HG02588 (cell line): Measurements from ENCODE around the gene RREB1.
A peak's percentile ranks its signal among the peaks of the same experiment; 100 is the strongest.

ENCODE experiments used
- ATAC-seq: cut with Tn5 transposase; IDR thresholded peaks from one replicate; pipeline ENCODE4 v1.9.1; 2021; ENCODE audit warnings: mild to moderate bottlenecking, moderate library complexity; ENCODE audit not compliant: unreplicated experiment

RREB1 gene, protein sequence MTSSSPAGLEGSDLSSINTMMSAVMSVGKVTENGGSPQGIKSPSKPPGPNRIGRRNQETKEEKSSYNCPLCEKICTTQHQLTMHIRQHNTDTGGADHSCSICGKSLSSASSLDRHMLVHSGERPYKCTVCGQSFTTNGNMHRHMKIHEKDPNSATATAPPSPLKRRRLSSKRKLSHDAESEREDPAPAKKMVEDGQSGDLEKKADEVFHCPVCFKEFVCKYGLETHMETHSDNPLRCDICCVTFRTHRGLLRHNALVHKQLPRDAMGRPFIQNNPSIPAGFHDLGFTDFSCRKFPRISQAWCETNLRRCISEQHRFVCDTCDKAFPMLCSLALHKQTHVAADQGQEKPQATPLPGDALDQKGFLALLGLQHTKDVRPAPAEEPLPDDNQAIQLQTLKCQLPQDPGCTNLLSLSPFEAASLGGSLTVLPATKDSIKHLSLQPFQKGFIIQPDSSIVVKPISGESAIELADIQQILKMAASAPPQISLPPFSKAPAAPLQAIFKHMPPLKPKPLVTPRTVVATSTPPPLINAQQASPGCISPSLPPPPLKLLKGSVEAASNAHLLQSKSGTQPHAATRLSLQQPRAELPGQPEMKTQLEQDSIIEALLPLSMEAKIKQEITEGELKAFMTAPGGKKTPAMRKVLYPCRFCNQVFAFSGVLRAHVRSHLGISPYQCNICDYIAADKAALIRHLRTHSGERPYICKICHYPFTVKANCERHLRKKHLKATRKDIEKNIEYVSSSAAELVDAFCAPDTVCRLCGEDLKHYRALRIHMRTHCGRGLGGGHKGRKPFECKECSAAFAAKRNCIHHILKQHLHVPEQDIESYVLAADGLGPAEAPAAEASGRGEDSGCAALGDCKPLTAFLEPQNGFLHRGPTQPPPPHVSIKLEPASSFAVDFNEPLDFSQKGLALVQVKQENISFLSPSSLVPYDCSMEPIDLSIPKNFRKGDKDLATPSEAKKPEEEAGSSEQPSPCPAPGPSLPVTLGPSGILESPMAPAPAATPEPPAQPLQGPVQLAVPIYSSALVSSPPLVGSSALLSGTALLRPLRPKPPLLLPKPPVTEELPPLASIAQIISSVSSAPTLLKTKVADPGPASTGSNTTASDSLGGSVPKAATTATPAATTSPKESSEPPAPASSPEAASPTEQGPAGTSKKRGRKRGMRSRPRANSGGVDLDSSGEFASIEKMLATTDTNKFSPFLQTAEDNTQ (N-terminal part only)

DNA sequence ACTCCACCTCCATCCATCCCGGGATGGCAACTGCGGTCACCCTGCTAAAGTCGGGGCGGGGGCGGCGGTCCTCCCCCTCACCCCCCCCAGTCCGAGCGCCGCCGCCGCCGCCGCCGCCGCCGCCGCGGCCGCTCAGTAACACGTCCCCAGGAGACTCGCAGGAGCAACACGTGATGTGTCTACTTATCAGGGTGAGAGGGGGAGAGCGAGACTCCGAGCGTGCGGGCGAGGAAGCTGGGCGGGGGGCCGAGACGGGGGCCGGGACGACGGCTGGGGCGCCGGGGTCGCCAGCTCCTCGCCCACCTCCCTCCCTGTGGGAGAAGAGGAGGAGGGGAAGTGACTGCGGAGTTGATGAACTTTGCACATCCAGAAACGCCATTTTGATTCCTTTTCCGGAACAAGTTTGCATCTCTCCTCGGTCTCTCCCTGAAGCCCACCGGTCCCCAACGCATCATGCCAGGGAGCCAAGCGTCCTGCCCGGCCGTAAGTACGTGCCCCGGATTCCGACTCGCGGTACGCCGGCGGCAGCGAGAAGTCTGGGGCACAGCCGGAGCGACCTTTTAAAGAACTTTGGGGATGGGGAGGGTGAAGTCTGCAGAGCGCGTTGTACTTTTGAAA lies at the start of gene RREB1:
Gene RREB1 (plus strand): TSS at position 384 of the 618 bp plus-strand sequence. CDS start 73,951 bp downstream, outside the sequence.
- peak; percentile 56 for ATAC-seq

DNA sequence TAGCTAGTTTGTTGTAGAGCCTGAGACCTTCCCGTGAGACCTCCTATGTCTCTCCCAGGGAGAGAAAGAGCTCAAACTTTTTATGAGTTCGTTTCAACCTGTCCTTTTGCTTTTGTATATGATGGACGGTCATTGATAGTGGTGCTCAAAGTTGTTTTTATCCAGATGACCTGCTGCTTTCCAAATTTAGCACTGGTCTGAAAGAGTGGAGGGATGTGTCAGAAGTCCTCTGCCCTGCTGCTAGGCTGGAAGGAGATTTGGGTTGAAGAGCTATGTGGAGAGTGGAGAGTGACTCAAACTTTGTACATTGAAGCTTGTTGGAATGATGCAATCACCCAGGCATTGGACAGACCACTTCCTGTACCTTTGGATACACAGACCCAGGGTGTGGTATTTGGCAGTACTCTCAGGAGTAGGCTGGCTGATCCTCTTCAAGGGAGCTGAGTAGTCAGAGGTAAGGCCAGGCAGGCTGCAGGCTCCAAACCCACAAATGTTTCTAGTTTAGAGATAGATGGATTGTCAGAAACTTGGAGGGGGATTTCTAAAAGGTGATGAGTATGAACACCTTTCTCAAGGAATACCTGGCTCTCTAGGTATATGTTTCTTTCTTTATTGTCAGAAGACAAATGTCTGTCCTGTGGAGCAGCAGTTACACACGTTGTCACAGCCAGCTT lies 49.4 kb upstream of the RREB1 start:
- ATAC-seq = no peak

DNA sequence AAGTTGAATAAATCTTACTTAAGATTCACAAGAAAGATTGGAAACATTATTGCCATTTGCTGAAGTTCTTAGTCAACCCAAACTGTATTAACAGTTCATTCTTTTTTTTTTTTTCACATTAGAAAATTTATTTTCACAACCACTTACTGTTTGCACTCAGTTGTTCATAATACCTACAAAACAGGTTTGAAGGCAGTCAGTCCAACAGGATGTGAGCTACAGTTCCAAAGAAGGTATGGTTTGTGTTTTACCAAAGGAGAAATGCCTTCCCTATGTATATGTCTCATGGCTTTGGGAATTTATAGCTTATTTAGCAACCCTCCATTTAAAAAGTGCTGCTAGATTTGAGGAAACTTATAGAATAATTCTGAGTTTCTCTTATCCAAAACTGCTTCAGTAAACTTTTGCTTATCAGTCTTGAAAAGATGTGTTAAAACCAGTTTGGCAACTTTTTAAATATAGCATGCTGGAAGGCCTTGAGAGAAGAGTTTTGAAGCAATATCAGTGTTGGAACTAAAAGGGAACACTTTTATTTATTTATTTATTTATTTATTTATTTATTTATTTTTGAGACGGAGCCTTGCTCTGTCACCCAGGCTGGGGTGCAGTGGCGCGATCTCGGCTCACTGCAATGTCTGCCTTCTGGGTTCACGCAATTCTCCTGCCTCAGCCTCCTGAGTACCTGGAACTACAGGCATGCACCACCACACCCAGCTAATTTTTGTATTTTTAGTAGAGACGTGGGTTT lies 46.8 kb upstream of the RREB1 start:
- ATAC-seq = no peak

DNA sequence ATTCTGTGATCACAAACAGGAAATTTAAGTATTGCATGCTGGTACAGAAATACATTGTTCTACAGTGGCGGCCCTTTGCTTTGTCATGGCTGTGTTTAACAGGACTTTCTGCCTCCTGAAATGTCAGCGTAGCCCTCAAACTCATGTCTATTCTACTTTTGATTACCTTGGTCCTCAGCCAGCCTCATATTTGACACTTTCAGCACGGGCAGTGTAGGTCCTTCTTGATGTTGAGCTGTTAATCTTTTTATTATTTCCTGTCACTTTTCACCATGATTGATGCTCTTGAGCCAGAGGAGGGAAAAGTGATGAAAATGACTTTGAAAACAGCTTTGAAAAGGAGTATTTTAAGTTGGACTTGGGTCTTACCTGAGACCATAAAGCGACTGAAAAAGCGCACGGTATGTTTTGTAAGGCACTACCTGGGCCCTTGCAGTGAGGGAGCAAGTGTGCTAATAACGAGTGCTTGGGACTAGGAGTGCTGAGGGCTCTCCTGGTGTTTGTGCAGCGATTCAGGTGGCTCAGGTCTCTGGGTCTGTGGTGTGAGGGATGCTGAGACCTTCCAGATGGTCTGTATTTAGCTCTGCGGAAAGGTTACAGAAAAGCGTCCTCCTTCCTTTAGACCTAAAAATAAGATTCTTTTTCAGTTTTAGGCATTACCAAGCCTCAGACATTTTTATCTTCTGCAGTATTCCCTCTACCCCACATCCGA lies 45.2 kb upstream of the RREB1 start:
- ATAC-seq = no peak

DNA sequence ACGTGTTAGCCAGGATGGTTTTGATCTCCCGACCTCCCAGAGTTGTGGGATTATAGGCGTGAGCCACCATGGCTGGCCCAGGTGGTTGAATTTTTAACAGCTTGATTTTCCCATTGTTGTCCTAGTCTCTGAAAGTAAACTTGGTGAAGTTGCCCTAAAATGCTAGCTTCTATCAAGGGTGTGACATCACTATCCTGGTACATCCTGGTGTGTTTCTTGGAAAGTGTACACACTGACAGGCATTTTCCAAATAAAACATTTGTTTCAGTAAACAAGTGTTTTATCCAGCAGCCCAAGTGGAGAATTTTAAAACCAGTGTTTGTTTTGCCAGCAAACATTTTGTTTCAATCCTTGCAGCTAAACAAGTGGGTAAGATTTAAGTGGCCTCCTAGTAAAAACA lies 40.5 kb upstream of the RREB1 start:
- no peak for ATAC-seq

DNA sequence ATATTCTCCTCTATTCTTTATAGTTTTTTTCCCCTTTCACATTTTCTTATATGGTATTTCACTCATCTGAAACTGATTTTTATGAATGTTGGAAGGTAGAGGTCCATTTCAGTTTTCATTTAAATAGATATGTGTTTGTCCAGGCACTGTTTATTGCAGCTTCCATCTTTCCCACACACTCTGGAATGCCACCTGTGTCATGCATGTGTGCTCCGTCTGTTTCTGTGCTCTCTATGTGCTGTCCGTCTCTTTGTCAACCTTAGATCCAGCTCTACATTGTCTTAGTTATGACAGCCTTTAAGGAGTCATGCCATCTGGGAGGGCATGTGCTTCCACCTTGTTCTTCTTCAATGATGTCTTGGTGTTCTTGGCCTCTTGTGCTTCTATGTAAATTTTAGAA lies 36.4 kb upstream of the RREB1 start:
- no peak for ATAC-seq

DNA sequence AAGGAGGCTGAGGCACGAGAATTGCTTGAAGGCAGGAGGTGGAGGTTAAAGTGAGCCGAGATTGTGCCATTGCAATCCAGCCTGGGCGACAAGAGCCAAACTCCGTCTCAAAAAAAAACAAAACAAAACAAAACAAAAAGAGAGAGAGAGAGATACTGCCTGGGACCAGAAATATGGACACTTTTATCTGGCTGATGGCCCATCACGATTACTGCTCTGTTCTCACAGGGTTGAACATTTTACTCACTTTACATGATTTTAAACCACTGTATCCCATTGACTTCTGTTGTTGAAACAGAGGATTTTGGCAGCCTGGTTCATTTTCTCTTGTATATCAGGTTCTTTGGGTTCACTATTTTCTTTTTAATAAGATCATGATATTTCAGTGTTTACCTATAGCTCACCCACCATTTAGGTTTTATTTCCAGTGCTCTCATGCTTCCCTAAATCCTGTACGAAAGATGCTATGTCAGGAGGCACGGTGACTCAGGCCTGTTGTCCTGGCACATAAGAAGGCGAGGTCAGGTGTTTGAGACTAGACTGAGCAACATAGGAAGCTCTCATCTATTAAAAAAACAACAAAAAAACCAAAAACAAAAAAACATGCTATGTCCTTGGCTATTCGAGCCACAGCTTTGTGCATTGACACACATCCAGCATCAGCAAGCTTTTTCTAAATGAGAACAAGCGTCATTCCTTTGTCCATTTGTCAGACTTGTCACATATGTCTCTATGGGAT lies 34.5 kb upstream of the RREB1 start:
- ATAC-seq = no peak

DNA sequence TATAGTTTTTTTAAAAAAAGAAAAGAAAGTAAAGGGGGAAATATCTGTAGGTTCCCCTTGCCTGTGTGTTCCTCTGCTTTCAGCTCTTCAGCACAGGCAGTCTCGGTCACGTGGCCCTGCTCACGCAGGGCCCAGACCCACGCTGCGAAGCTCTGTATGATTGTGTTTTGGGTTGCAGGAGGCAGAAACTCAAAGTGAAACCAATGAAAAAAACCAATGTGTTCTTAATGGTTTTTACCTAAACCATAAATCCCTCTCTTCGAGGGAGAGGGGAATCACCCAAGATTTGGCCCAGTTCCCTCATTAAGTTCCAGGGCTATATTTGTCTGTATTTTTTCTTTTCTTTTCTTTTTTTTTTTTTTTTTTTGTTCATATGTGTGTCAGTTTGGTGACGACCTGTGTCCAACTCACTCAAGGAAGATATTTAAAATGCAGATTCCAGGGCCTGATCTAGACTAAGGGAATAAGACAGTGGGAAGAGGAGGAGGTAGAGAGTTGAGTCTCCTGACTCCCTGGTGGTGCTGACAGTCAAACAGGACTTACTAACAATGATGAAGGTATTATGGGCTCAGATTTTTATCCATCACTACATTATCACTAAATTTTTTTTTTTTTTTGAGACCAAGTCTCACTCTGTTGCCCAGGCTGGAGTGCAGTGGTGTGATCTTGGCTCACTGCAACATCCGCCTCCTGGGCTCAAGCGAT lies 33.8 kb upstream of the RREB1 start:
- peak; percentile 99 for ATAC-seq

DNA sequence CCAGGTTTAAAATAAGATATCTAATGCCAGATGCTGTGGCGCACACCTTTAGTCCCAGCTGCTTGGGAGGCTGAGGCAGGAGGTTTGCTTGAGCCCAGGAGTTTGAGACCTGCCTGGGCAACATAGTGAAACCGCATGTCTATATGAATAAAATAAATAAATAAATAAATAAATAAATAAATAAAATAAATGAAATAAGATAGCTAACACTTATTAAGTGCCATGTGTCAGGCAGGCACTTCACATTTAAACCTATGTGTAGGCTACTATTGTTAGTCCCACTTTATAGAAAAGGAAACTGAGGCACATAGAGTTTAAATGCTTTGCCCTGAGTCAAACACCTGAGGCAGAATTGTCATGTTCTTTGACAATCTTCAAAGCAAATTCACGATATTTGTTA lies 32.9 kb upstream of the RREB1 start:
- ATAC-seq = no peak

DNA sequence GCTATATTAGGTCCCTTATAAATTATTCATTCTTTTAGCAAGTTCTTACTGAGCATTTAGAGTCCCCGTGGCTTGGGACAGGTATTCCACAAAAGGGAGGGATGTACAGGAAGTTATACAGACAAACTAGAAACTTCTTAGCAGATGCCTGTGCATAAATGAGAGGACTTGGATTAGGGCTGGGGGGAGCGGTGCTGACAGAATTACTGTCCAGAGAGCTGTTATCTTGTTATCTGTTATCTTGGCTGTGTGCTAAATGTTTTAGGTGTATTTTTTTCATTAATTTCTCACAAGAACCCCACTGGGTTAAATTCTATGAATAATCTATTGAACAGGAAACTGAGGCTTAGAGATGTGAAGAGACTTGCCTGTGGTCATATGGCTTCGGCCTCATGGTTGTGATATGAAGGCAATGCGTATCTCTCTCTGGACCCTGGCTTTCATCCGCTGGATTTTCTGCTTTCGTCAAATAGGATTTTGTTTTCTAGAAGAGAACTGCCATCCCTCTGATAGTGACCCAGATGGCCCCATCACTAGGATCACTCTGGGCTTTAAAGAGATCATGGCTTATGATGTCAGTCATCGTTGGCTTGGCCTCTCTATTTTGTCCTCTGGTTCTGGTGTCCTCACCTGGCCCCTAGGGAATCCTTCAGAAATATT lies 32.3 kb upstream of the RREB1 start:
- no peak for ATAC-seq

DNA sequence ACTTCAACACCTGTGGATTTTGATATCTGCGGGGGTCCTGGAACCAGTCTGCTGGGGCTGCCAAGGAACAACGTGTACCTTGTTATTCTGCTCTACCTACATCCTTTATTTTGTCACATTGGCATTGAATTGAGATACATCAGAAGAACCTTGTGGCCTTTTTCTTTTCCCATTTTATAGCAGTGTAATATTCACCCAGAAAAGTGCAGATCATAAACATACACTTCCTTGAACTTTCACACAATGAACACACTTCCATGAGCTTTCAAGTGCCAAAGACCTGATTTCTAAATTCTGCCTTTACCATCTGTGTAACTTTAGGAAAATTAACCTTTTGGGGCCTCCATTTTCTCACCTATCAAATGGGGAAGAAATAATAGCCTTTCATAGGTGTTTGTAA lies 29.9 kb upstream of the RREB1 start:
- no peak for ATAC-seq

DNA sequence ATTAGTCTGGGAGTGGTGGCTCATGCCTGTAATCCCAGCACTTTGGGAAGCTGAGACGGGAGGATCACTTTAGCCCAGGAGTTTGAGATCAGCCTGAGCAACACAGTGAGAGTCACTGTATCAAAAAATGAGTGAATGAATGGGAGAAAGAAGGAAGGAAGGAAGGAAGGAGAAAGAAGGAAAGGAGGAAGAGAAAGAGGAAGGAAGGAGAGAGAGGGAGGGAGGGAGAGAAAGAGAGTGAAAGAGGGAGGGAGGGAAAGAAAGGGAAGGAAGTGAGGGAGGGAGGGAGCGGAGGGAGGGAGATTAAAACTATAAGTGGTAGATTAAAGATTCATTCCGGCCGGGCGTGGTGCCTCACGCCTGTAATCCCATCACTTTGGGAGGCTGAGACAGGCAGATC lies 28.9 kb upstream of the RREB1 start:
- no peak for ATAC-seq

DNA sequence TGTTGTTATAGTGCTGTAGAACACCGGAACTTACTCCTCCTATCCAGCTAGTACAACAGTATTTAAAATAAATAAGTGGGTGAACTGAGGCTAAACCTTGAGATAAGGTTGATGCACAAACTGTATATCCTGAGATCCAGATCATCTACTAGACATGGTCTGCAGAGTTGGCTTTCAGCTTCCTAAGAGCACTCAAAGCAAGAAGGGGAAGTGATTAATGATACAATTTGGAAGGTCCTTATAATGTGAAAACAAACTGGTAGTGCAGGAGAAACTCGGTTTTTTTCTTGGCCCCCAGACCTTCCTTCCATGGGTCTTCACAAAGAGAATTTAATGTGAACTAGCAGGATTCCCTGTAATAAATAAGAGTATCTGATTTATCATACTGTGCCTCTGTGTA lies 27.4 kb upstream of the RREB1 start:
- ATAC-seq = no peak

DNA sequence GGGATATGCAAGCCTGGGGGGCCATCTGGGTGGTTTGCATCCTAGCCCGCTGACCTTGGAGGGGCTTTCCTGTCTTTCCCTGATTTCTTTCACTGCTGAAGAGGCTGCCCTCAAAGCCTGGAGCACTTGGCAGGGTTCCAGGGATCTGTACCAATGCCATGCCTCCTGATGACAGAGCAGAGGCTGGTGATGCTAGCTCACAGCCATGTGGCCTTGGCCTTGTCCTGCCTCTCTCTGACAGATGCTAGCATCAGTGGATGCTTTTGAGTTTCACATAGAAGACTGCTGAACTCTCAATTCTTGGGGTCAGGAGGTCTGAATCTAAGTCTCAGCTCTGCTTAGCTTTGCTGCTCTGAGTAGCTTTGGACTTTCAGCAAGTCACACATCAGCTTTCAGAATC lies 21.9 kb upstream of the RREB1 start:
- ATAC-seq = peak; percentile 37

DNA sequence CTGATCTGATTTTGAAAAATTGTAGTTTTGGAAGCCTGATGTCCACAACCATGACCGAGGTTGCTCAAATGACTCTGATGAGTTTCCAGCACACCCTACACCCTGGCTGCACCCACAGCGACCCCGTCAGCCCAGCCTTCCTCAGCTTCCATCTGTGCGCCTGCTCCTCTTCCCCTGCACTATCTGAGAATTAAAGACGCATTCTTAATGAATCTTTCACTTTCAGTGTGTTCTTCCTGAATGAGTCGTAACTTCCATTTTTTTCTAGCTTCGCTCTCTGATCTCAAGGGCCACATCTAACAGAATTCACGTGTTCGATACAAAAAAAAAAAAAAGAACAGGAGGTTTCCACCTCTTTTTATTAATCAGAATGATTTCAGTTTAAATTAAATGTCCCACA lies 21.3 kb upstream of the RREB1 start:
- peak; percentile 62 for ATAC-seq

DNA sequence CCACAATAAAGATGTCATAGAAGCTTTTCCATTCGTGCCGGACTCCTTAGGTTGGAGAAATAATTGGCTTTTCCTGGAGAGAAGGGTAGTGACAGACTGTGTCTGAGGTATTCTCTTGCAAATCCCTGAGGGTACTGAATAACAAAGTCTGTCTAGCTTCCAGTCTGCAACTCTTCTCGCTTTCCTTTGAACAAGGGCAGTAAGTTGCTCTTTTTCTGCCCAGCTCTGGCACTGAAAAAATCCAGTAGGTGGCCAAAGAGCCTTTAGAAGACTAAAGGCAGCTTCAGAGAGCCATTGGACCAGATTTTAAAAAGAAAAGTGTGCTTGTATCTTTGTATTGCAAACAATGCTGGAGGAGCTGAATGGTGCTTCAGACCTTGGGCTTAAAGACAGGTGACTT lies 20.7 kb upstream of the RREB1 start:
- no peak for ATAC-seq

DNA sequence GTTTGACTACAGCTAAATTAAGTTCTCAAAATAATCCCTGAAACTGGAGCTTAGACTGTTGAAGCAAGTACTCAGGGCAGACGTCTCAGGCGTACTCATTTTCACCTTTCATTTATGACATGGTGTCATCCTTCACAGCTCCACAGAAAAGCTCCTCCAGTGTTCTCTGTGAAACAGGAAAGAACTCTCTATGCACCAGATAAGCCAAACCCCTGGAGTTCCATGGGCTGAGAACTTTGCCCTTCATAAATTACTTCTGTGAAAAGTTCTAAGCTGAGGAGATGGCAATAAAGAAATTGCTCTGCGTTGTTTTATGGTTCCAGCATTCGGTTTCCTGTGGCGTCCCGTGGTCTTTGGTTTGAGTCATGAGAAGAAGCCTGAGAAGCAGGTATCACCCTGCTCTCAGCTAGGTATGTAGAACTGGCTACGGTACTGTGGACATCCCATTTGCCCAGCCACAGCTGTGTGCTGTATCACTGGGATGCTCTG lies 20.2 kb upstream of the RREB1 start:
- ATAC-seq = peak; percentile 58
